C1 segment of cervical spinal cord (tissue), 14 donors: ENCODE results near the gene ZNF423.
"Not testable (repeated sequence)": the region's sequence is repeated elsewhere in the genome, so short reads cannot be mapped to it uniquely, and the experiment has no call there.

Source experiments
- DNase-seq, 14 donors: peaks; one replicate each; lab custom pipeline; 2025; lab: John Stamatoyannopoulos, UW

The ZNF423 gene

DNA sequence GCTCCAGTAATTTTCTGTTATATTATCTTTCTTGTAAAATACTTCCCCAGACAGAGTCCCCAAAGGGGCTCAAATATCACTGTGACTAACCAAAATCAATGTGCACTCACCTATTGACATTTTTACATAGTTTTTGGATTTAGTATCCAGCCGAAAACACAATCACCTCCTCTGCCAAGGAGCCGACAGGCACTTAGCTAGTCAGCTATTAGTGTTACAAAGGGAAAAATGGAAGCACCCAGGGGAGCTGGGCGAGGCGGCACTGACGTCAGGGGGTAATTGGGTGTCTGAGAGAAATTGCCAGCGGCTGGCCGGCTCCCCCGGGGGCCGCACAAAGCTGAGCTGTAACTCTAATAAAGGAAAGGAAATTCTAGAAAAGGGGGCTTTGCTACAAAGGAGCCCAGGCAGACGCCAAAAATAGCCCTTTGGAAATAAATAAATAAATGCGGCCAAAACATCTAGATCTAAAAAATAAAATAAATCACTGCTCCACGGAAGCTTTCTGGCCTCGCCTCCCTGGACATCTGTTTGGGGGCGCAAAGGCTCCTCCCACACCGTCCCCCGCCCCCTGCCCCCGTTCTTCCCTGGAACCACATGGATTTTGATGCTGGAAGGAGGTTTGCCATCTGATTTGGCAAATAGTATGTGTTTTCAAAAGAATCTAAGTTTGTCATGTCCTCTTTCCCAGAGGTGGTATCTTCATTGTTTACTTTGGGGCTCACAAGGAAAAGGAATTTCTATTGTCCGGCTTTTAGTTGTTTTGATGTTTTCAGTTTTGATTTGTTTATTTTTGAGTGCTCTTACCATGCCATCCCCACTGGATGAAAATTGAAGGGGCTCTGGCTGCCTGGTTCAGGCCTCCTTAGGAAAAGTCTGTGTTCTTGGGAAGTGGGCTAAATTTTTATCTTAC is 156.7 kb downstream of the ZNF423 start:
- DNase-seq: no peak

DNA sequence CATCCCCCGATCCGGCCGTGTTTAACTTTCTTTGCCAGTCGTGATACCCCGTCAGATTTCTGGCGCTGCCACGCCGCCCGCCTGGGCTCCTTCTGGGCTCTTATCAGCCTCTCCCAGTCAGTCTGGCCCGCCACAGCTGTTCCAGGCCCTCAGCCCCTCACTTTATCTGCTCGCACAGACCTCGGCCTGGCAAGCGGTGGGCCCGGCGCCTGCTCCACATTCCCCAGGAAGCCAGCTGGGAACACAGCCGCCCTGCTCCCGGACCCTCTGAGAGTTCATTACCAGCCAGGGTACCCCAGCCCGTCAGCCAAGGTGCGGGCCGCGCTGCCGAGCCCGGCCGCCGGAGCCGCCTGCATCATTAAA is 157.5 kb downstream of the ZNF423 start:
- no peak for DNase-seq

DNA sequence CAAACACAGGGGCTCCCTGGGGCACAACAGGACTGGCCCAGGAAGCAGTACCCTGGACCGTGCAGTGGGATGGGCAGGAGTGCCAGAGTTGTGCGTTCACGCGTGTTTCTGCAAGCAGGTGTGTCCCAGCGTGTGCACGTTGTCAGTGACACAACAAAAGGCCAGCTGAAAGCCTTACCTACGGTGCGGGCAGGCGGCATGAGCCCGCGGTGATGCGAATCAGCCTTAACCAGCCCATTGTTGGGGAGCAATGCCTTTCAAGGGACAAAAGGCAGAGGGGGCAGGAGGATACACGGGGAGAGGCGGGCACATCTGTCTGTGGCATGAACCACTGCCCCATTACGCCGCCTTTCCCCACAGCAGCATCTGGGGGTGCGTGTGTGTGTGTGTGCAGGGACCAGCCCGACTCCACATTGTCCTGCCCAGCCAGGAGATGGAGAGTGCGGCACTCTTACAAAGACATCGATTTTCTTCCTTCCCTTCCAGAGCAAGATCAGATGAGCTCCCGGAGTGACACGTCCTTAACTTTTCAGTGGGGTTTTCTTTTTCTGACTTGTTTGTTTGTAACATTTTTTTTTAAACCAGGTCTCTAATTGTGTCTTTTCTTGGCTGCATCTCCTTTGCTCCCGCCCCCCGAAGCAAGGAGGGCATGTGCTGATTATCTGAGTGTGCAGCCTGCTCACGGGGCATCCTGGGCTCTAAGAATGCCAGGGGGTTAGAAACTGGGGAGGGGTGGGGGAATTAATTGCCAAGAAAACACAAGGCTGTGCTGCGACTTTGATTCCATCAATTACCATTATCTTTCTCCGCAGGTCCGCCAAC is 158.1 kb downstream of the ZNF423 start:
- DNase-seq: no peak

DNA sequence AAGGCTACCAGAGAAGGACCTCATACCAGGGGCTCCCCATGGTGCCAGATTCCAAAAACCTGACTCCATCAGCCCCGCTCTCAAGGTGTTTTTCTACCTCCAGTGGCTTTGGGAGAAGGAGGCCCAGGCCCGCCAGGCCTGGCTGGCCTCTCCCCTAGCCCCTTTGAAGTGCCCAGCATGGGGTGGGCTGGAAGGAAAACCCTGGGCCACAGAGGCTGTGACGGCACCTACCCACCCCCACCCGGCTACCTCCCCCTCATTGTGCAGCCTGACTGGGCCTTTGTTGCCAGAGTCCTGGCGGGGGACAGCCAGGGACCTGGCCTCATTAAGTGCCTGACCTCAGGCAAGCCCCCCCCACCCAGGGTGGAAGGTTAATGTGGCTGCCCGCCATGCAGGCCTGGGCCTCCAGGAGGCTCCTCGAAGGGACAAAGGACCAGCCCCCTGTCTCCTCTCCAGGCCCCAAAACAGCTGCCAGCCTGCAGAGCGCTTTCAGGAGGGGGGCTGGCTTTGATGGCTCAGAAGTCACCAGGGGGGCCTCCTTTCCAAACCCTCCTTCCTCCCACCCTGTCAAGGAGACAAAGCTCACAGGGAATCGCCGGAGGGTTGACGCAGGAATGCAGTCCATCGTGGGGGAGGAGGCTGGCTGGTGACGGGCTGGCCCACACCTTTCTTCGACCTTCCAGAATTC is 159.4 kb downstream of the ZNF423 start:
- no peak for DNase-seq

DNA sequence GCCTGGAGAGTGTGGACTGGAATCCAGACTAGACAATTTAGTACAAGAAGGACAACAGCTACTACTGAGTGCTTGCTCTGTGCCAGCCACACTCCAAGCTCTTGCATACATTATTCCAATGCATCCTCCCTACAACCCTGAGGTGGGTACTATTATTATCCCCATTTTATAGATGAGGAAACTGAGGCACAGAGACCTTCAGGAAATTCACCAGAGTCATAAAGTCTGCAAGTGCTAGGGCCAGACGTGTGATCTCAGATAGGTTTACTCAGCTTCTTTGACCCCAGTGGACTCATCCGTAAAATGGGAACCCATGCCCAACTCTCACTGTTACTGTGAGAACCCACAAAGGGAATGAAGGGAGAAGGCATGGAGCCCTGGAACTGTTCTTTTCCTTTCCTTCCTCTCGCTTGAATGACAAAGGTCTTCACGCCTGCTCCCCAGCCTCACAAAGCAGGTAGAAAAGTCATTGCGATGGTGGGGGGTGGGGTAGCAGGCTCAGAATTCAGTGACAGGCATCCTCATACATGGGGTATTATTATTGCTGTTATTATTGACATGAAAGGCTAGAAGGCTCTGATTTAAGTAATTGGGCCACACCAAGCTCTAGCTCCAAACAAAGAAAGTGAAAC is 160.0 kb downstream of the ZNF423 start:
- DNase-seq: no peak

DNA sequence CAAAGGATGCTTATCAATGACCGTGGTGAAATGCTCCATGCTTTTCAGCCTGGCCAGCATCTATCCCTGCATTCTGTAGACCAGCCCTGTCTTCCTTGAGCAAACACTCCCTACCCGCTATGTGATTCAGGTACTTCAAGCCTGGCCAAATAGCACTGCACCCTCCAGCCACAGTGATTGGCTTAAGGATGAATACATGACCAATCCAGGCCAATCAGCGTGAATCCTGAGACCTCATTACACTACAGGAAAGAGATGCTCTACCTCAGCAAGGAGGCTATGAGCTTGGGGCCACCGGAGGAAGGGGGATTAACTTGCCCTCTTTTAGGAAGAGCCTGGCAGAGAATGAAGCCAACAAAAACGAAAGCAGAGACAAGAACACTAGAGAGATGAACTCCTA is 162.5 kb downstream of the ZNF423 start:
- no peak for DNase-seq

DNA sequence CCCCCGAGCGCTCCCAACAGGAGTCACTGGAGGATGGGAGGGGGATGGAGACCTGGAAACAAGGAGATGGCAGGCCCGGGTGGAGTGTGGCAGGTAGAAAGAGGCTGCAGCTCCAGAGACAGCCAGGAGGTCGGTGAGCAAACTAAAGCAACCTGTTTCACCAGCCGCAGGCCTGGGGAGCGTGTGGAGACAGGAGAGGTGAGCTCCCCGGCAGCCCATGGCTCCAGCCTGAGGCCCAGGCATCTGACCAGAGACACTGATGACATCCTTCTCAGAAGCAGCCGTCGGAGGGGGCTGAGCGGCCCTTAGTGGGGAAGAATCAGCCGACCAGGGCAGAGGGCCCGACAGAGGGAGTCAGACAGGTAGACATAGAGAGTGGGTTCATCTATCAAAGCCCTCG is 165.1 kb downstream of the ZNF423 start:
- DNase-seq: no peak

DNA sequence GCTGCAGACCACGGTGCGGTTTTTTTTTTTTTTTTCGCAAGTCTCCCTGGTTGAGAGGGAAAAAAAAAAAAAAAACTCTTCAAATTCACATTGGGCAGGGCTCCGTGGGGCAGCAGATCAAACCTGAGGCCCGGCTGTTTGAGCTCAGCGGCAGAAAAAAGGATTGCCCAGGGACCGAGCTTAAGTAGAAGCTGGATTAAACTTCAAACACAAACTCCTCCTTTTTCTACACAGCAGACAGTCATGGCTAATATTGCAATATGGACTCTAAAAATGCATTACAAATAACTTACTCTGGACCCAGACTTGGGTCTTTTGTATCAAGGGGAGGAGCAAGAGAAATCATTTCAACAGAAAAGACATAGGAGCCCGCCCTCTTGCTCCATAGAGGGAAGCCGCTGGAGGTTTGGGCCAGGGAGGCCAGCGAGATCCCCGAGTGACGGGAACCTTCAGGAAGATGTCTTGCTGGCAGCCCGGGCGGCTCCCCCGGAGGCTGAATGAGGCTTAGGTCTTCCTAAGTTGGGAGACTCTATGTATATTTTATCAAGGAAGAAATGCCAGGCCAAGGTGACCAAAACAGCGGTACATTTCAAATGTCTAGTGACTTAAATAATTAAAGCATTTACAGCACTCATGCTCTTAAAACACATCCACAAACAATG is 167.7 kb downstream of the ZNF423 start:
- DNase-seq: no peak

DNA sequence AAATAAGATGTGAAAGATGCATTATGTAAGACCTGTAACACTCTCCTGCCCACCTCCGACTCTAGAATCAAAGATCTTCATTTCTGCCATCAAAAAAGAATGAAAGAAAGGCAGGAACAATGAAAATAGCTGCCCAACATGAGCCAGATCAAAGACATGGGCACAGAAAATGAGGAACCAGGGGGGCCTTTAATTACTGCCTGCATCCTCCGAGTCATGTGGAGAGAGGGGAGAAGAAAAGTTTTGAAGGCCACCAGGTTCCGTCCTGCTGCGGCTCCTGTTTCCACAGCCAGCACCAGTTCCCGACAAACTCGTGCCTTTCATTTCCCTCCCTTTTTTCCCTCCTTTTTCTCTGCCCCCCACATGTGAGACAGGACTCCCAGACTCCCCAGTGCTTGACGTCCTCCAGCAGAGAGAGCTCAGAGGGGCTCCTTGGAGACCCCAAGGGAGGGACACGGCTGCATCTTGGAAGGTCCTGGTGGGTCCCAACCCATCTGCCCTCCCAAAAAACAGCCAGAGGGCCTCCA is 168.4 kb downstream of the ZNF423 start:
- DNase-seq: no peak

DNA sequence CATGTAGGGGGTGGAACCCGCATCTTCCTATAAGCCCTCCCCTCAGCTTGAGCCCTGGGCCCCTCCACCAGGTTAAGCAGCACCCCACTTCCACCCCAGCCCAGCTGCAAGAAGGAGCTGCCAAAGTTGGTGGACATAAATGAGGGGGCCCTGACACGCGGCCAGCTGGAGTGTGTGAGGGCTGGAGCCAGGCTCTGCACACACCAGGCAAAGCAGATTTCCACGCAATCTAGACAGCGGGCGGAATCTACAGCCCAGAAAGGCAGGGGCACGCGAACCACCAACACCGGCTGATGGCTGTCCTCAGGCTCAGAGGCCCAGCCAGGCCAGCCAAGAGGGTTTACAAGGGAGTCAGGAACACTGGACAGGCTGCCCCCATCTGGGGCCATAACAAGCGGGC is 171.2 kb downstream of the ZNF423 start:
- no peak for DNase-seq

DNA sequence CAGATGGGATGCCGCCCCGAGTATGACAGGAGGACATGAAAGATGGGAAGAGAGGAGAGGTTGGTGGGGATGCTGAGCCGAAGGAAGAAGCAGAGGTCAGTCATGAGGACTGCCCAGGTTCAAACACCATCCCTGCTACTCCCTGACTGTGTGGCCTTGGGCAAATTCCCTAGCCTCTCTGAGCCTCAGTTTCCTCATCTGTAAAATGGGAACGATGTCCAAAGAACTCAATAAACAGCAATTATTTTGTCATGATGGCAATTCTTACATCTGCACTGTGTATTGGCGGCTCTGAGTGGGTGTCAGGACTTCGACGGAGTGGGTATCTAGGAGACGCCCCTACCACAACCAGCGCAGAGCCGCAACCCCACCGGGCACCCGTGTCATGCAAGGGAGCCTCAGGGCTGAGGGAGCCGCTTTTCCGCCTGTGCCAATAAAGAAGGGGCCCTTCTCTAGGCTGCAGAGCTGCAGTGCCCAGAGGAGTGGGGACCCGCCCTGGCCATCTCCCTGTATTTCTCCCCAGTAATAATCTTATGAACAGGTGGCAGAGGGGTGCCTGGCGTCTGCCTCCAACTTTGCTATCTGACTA is 173.2 kb downstream of the ZNF423 start:
- DNase-seq: no peak

DNA sequence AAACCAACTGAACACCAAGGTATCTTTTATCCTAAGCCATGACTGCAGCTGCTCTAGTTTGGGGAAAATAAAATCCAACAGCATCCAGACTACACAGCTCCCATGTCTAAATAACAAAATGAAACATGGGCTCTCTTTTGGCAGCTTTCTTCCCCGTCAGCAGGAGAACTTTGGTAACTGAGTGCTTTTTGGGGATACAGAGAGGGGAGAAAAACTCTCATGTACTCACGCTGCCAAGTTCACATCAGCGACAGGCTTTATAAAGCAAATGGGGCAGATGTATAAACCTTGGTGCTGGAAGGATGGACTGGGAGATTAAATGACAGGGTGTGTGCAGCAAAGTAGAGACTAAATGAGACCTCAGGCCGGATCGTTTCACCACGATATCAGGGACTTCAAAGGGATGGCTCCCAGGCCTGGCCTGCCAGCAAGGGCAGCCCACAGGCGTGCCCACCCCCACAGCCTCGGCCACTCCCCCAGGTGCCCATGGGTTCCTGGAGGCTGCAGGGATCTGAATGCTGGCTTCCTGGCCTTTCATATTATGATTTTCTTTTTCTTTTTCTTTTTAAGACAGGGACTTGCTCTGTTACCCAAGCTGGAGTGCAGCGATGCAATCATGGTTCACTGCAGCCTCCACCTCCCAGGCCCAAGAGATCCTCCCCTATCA is 174.6 kb downstream of the ZNF423 start:
- no peak for DNase-seq

DNA sequence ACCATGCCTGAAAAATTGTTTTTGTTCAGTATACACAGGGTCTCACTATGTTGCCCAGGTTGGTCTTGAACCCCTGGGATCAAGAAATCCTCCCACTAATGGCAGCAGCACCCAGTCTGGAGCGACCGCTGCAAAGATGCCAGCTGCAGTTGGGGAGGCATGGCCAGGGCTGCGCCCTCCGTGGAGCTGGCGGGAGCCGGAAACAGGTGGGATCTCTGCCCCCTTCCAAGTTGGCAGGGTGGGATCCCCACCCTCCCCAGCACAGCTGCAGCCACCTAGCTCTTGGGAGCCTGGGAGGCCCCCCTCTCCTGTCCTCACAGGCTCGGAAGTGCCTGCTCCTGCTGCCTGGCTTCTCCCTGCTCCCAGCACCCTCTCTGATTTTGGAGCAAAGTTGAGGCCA is 176.8 kb downstream of the ZNF423 start:
- no peak for DNase-seq

DNA sequence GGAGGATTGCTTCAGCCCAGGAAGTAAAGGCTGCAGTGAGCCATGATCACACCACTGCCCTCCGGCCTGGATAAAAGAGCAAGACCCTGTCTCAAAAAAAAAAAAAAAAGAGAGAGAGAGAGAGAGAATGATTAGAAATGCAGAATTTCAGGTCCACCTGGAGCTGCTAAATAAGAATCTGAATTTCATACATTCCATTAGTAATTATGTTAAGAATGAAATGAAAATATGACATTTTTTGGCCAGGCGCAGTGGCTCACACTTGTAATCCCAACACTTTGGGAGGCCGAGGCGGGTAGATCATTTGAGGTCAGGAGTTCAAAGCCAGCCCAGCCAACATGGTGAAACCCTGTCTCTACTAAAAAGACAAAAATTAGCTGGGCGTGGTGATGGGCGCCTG is 178.3 kb downstream of the ZNF423 start:
- DNase-seq: not testable (repeated sequence)

DNA sequence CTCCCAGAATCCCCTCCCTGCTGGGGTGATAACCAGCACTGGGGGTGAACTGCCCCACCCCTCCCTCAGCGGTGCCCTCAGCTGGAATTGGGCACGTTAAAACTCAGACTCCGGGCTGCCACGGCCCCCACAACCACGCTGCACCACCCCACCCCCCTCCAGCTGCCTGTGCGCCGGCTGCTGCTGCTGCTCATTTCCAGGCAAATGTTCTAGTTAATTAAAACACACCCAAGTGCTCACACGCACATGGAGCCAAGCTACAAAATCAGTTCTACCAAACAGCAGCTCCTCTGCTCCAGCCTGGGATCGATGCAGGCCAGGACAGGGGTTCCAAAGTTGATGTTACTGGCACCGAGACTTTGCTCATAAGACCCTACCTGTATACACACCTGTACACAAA is 180.5 kb downstream of the ZNF423 start:
- DNase-seq: no peak

DNA sequence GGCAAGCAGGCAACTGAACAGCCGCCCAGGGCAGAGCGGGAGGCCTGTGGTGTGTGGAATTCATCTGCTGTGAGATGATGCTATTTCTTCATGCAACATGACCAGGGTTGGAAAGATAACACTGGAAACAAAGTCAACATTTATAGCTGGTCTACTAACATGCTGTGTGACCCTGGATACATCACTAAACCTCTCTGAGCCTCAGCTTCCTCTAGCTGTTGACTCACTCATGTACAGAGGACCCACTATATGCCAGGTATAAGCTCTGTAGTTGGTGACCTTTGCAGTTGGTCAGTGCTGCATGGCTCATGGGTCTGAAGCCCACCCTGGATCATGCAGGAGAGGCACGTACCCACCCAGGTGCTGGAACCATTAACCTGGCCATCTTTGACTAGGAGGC is 180.9 kb downstream of the ZNF423 start:
- DNase-seq: no peak

DNA sequence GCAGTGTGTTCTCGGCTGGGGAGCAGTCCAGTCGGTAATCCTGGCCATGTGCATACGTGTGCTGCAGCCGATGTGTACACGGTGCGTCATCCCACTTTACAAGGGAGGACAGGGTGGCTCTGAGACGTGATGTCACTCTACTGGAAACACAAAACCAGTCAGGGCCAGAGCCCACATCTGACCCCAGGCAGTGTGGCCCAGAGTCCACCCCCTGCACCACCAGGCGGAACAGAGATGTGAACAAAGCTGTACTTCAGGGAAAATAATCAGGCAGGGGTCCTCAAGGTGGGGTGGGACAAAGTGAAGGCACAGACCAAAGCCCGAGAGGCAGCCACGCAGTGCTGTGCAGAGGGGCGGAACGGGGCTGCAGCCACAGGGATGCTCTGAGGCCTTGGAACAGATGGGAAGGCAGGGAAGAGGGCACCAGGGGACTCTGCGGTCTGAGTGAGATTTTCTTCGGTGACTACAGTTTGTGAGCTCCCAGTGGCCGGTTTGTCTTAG is 181.5 kb downstream of the ZNF423 start:
- DNase-seq: no peak

DNA sequence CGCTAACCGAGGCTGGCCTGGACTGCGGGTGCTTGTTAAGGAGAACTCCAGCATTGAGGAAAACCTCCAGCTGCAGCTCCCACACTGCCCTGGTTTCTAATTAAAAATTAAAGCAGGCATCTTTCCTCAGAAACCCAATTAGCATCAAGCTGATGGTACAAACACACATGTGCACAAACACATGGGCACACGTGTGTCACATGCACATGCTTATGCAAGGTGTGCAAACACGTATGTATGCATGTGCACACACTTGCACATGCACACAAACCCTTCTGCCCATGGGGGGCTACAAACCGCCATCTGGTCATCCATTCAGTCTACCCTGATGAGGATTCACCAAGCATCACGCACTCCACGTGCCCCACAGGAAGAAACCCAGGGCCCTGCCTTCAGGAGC is 182.5 kb downstream of the ZNF423 start:
- no peak for DNase-seq

DNA sequence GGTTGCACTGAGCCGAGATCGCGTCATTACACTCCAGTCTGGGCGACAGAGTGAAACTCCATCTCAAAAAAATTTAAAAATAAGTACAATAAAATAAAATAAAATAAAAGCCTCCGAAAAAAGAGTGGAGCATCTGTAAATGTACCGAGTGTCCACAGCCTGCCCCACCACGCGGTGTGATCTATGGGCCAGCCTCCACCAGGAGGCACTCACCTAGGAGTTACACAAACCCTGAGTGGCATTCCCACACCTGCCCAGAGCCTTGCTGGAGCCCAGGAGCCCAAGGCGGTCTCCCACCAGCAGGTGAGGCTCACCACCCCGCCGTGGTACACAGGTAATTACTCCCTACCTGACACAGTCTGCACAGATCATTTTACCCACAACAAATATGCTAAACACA is 183.2 kb downstream of the ZNF423 start:
- no peak for DNase-seq

DNA sequence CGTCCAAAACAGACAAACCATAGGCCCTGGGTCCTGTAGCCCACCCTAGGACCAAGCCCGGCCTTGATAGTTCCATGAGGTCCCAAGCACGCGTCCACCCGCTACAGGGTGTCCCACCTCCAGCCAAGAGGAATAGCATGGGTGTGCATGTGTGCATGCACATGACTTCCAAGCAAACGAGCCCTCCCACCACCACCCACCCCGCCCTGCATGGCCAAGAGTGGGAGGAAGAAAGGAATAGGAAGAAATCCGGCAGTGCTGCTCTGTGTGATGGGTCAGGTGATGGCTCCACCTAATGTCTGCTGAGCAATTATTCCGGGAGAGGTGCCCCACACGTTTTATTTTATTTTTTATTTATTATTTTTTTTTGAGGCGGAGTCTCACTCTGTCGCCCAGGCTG is 184.6 kb downstream of the ZNF423 start:
- DNase-seq: no peak
